ENCODE results near the gene RBMX. TPM values are rescaled to one million over a fixed set of nuclear protein-coding genes. Genes with fewer than 3 reads are reported as not detected.
A peak's percentile ranks its signal among the peaks of the same experiment; 100 is the strongest.

Gene RBMX
- total and polyA plus RNA-seq, 2 of the 13 experiments (the other 11 are each of a cell fraction or from before 2014, with no cell fraction given) = 114 to 254 TPM

- TF ChIP-seq, protein P1, sequence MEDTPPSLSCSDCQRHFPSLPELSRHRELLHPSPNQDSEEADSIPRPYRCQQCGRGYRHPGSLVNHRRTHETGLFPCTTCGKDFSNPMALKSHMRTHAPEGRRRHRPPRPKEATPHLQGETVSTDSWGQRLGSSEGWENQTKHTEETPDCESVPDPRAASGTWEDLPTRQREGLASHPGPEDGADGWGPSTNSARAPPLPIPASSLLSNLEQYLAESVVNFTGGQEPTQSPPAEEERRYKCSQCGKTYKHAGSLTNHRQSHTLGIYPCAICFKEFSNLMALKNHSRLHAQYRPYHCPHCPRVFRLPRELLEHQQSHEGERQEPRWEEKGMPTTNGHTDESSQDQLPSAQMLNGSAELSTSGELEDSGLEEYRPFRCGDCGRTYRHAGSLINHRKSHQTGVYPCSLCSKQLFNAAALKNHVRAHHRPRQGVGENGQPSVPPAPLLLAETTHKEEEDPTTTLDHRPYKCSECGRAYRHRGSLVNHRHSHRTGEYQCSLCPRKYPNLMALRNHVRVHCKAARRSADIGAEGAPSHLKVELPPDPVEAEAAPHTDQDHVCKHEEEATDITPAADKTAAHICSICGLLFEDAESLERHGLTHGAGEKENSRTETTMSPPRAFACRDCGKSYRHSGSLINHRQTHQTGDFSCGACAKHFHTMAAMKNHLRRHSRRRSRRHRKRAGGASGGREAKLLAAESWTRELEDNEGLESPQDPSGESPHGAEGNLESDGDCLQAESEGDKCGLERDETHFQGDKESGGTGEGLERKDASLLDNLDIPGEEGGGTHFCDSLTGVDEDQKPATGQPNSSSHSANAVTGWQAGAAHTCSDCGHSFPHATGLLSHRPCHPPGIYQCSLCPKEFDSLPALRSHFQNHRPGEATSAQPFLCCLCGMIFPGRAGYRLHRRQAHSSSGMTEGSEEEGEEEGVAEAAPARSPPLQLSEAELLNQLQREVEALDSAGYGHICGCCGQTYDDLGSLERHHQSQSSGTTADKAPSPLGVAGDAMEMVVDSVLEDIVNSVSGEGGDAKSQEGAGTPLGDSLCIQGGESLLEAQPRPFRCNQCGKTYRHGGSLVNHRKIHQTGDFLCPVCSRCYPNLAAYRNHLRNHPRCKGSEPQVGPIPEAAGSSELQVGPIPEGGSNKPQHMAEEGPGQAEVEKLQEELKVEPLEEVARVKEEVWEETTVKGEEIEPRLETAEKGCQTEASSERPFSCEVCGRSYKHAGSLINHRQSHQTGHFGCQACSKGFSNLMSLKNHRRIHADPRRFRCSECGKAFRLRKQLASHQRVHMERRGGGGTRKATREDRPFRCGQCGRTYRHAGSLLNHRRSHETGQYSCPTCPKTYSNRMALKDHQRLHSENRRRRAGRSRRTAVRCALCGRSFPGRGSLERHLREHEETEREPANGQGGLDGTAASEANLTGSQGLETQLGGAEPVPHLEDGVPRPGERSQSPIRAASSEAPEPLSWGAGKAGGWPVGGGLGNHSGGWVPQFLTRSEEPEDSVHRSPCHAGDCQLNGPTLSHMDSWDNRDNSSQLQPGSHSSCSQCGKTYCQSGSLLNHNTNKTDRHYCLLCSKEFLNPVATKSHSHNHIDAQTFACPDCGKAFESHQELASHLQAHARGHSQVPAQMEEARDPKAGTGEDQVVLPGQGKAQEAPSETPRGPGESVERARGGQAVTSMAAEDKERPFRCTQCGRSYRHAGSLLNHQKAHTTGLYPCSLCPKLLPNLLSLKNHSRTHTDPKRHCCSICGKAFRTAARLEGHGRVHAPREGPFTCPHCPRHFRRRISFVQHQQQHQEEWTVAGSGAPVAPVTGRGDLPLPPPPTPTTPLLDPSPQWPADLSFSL (CRISPR knock-in tag; IDR thresholded peaks at IDR 0.05) = no peak
- TF ChIP-seq FOXM1 (CRISPR knock-in tag; IDR thresholded peaks at IDR 0.05) (no peak), TBP (CRISPR knock-in tag; IDR thresholded peaks at IDR 0.05) (no peak), PRDM4 (CRISPR knock-in tag; IDR thresholded peaks at IDR 0.05; ENCODE audit: borderline replicate concordance) (no peak), SMARCC2 (IDR thresholded peaks at IDR 0.05) (no peak), TBX3 (IDR thresholded peaks at IDR 0.05; ENCODE audit: borderline replicate concordance) (no peak), ZNF552 (CRISPR knock-in tag; IDR thresholded peaks at IDR 0.05; ENCODE audit: borderline replicate concordance) (no peak), REXO4 (CRISPR knock-in tag; IDR thresholded peaks at IDR 0.05; ENCODE audit: borderline replicate concordance) (no peak), GZF1 (CRISPR knock-in tag; IDR thresholded peaks at IDR 0.05) (no peak), SOX5 (CRISPR knock-in tag; IDR thresholded peaks at IDR 0.05; ENCODE audit: borderline replicate concordance) (no peak), HNF4G (IDR thresholded peaks at IDR 0.05; ENCODE audit: borderline replicate concordance, low read depth, low read length) (no peak), HNF4G (CRISPR knock-in tag; IDR thresholded peaks at IDR 0.05; ENCODE audit: borderline replicate concordance, low read depth) (no peak), ZNF501 (CRISPR knock-in tag; IDR thresholded peaks at IDR 0.05) (peak; percentile 68), ZNF143 (CRISPR knock-in tag; IDR thresholded peaks at IDR 0.05) (no peak)
- TF ChIP-seq, protein P2, sequence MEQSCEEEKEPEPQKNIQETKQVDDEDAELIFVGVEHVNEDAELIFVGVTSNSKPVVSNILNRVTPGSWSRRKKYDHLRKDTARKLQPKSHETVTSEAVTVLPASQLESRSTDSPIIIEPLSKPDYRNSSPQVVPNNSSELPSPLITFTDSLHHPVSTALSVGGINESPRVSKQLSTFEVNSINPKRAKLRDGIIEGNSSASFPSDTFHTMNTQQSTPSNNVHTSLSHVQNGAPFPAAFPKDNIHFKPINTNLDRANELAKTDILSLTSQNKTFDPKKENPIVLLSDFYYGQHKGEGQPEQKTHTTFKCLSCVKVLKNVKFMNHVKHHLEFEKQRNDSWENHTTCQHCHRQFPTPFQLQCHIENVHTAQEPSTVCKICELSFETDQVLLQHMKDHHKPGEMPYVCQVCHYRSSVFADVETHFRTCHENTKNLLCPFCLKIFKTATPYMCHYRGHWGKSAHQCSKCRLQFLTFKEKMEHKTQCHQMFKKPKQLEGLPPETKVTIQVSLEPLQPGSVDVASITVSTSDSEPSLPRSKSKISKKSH (CRISPR knock-in tag; IDR thresholded peaks at IDR 0.05; ENCODE audit: borderline replicate concordance) = no peak
- TF ChIP-seq, protein P3, sequence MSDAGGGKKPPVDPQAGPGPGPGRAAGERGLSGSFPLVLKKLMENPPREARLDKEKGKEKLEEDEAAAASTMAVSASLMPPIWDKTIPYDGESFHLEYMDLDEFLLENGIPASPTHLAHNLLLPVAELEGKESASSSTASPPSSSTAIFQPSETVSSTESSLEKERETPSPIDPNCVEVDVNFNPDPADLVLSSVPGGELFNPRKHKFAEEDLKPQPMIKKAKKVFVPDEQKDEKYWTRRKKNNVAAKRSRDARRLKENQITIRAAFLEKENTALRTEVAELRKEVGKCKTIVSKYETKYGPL (CRISPR knock-in tag; IDR thresholded peaks at IDR 0.05) = no peak
- TF ChIP-seq, protein P4, sequence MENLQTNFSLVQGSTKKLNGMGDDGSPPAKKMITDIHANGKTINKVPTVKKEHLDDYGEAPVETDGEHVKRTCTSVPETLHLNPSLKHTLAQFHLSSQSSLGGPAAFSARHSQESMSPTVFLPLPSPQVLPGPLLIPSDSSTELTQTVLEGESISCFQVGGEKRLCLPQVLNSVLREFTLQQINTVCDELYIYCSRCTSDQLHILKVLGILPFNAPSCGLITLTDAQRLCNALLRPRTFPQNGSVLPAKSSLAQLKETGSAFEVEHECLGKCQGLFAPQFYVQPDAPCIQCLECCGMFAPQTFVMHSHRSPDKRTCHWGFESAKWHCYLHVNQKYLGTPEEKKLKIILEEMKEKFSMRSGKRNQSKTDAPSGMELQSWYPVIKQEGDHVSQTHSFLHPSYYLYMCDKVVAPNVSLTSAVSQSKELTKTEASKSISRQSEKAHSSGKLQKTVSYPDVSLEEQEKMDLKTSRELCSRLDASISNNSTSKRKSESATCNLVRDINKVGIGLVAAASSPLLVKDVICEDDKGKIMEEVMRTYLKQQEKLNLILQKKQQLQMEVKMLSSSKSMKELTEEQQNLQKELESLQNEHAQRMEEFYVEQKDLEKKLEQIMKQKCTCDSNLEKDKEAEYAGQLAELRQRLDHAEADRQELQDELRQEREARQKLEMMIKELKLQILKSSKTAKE (CRISPR knock-in tag; IDR thresholded peaks at IDR 0.05; ENCODE audit: borderline replicate concordance) = no peak
Measured at GRCh38 chrX:136880452-136881013, at the start of gene RBMX (continued).

Data from HepG2 (cell line).